A673 (cell line): Measurements from ENCODE around the gene WDR88. TPM values are rescaled to one million over a fixed set of nuclear protein-coding genes. Genes with fewer than 3 reads are reported as not detected.

Experiments
- BruUV-seq: library from RNA; stranded (reverse); fragments of 400-500 nt; replicated peaks from 2 replicates; lab custom pipeline; 2021; lab: Mats Ljungman, UMichigan
- CTCF ChIA-PET: fragments of 300-600 bp; sonication (Branson Sonifier 250); formaldehyde crosslinking; loops from one replicate; lab custom pipeline; 2022; ENCODE audit warnings: antibody characterized with exemption; lab: Charles Lee
- POLR2A ChIA-PET: fragments of 300-600 bp; sonication (Branson Sonifier 250); formaldehyde crosslinking; loops from one replicate; lab custom pipeline; 2022; ENCODE audit warnings: antibody characterized with exemption; ENCODE audit not compliant: low non-redundant PET; lab: Charles Lee
- DNase-seq: peaks from one replicate; pipeline ENCODE4 v3.0.0-alpha.2; 2015; ENCODE audit warnings: low spot score
- H3K27ac ChIP-seq: fragments of 200-600 bp; sonication (generic); 2 replicates; pipeline ENCODE4 v1.5.1; 2016; ENCODE audit warnings: mixed run types, low read depth, mild to moderate bottlenecking, mixed read lengths, antibody characterized with exemption, low read length; ENCODE audit not compliant: poor library complexity, severe bottlenecking
- H3K27me3 ChIP-seq: fragments of 200-600 bp; sonication (generic); replicated peaks from 2 replicates; pipeline ENCODE4 v1.6.1; 2017; ENCODE audit warnings: mixed run types, low read depth, mild to moderate bottlenecking, mixed read lengths, antibody characterized with exemption, low read length; ENCODE audit not compliant: insufficient read depth, poor library complexity
- H3K36me3 ChIP-seq: fragments of 200-600 bp; sonication (generic); 2 replicates; pipeline ENCODE4 v1.6.1; 2016; ENCODE audit warnings: mixed run types, mild to moderate bottlenecking, mixed read lengths, antibody characterized with exemption, low read length; ENCODE audit not compliant: insufficient read depth, poor library complexity, severe bottlenecking
- H3K4me1 ChIP-seq: fragments of 200-600 bp; sonication (generic); 2 replicates; pipeline ENCODE4 v1.6.1; 2017; ENCODE audit warnings: mixed run types, mild to moderate bottlenecking, mixed read lengths, antibody characterized with exemption, low read length; ENCODE audit not compliant: insufficient read depth, poor library complexity, severe bottlenecking
- H3K4me3 ChIP-seq: fragments of 200-600 bp; sonication (generic); 2 replicates; pipeline ENCODE4 v1.5.1; 2016; ENCODE audit warnings: low read depth, mixed run types, mild to moderate bottlenecking, mixed read lengths, low read length; ENCODE audit not compliant: poor library complexity, severe bottlenecking
- H3K9me3 ChIP-seq: fragments of 200-600 bp; sonication (generic); 2 replicates; pipeline ENCODE4 v1.6.1; 2016; ENCODE audit warnings: mixed run types, low read depth, mild to moderate bottlenecking, mixed read lengths, antibody characterized with exemption, low read length; ENCODE audit not compliant: poor library complexity, severe bottlenecking
- EZH2 ChIP-seq: fragments of 200-600 bp; sonication (generic); IDR thresholded peaks from 2 replicates; pipeline ENCODE4 v1.6.1; 2017; ENCODE audit warnings: borderline replicate concordance, low read depth, mild to moderate bottlenecking, mixed read lengths, antibody characterized with exemption, low read length; ENCODE audit not compliant: poor library complexity, severe bottlenecking
- intact Hi-C: fragments of 100-400 bp; cut with micrococcal nuclease; formaldehyde crosslinking; loops from one replicate; pipeline ENCODE4 v1.10.0; 2022; ENCODE audit not compliant: unreplicated experiment
- total RNA-seq: library from RNA; stranded (reverse); gene quantifications from 2 replicates; pipeline ENCODE4 v1.2.3, GENCODE V29; 2021
- TF ChIP-seq, protein P1 (sequence below): fragments of 300-800, 200-600 bp; sonication (generic); conservative IDR thresholded peaks from 2 replicates; pipeline ENCODE4 v1.5.1; 2017; ENCODE audit warnings: low read depth, mild to moderate bottlenecking, antibody characterized with exemption, low read length, moderate library complexity, mixed read lengths

Gene WDR88
- total RNA-seq, 1 experiment from 2014 or later, result not detected

- Histone ChIP-seq H3K27ac (no peak overlapping the region), H3K4me3 (no peak overlapping the region), H3K4me1 (no peaks in the 10 kb centered on the region), H3K36me3 (peaks cover 16% of the 10 kb centered on the region), H3K27me3 (no peaks in the 10 kb centered on the region), H3K9me3 (no peaks in the 10 kb centered on the region)
- BruUV-seq, result TSS peak; percentile 40
- no peak for DNase-seq
- ChIA-PET CTCF (no interaction called here), POLR2A (no interaction called here)
- no peak for TF ChIP-seq EZH2
- TF ChIP-seq, protein P1, sequence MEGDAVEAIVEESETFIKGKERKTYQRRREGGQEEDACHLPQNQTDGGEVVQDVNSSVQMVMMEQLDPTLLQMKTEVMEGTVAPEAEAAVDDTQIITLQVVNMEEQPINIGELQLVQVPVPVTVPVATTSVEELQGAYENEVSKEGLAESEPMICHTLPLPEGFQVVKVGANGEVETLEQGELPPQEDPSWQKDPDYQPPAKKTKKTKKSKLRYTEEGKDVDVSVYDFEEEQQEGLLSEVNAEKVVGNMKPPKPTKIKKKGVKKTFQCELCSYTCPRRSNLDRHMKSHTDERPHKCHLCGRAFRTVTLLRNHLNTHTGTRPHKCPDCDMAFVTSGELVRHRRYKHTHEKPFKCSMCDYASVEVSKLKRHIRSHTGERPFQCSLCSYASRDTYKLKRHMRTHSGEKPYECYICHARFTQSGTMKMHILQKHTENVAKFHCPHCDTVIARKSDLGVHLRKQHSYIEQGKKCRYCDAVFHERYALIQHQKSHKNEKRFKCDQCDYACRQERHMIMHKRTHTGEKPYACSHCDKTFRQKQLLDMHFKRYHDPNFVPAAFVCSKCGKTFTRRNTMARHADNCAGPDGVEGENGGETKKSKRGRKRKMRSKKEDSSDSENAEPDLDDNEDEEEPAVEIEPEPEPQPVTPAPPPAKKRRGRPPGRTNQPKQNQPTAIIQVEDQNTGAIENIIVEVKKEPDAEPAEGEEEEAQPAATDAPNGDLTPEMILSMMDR, result no peak
- intact Hi-C loops, result no loop called here
These were observed 75.2 kb downstream of the WDR88 start for GRCh38 chr19:33207040-33207620.

DNA sequence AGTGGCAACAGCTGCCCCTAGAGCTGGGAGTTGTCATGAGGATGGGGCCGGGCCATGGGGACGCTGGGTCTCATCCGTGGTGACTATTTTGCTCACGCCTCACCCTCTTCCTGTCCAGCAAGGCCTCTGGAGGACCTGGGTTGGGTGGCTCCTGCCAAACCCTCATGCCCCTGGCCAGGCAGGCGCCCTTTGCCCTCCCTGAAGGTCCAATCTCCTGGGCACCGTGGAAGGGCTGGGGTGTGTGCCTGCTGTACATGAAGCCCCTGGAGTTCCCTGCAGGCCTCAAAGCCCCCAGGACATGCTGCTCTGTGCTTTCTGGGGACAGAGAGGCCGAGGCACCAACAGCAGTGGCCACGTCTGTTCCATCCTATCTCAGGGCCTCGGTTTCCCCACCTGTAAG lies 76.0 kb downstream of the WDR88 start:
- ChIA-PET CTCF (no interaction called here), POLR2A (no interaction called here)
- intact Hi-C loops, result no loop called here
- no peak overlapping the region for H3K27ac ChIP-seq
- H3K4me3 ChIP-seq, result no peak overlapping the region
- H3K27me3 ChIP-seq, result no peaks in the 10 kb centered on the region
- H3K36me3 ChIP-seq, result peaks cover 16% of the 10 kb centered on the region
- TF ChIP-seq EZH2, result no peak
- TF ChIP-seq, protein P1, result no peak
- H3K9me3 ChIP-seq, result no peaks in the 10 kb centered on the region
- BruUV-seq, result no TSS peak
- H3K4me1 ChIP-seq, result no peaks in the 10 kb centered on the region
- no peak for DNase-seq

GRCh38 chr19:33208371-33208895 lies 76.5 kb downstream of the WDR88 start:
- intact Hi-C loops, result no loop called here
- Histone ChIP-seq H3K36me3 (peaks cover 16% of the 10 kb centered on the region), H3K27ac (no peak overlapping the region), H3K9me3 (no peaks in the 10 kb centered on the region), H3K4me1 (no peaks in the 10 kb centered on the region), H3K27me3 (no peaks in the 10 kb centered on the region), H3K4me3 (no peak overlapping the region)
- TF ChIP-seq, protein P1, result no peak
- TF ChIP-seq EZH2, result no peak
- ChIA-PET POLR2A (no interaction called here), CTCF (interaction anchor here (0.6 kb wide), 1 partner anchor 17 kb away, joined by 3 read pairs; no protein-coding TSS in a partner anchor)
- no peak for DNase-seq
- BruUV-seq, result no TSS peak
